Frontal cortex (tissue), 4 donors: ENCODE data around the gene CPVL. TPM values are rescaled to one million over a fixed set of nuclear protein-coding genes. Genes with fewer than 3 reads are reported as not detected.

ENCODE experiments used
- DNase-seq, 2 donors: peaks; one replicate each; pipeline ENCODE4 v3.0.0; 2012; ENCODE audit warnings: low spot score in 2 of 2
- FAIRE-seq: peaks from 2 replicates; lab custom pipeline; 2012; peaks lifted over from hg19 to GRCh38; lab: Jason Lieb, UNC
- total RNA-seq: library from RNA; depleted of rRNA; stranded (reverse); fragments of >200 nt; gene quantifications from one replicate; pipeline ENCODE4 v1.2.3, GENCODE V29; 2014
- donor health status: control.
- donor health status: control.
- donor health status: control.

Gene CPVL
- total RNA-seq, 1 donor from 2014 or later: 54.6 TPM

- FAIRE-seq (no peak), DNase-seq (peak; percentile 20 to 44)
These were observed 189.1 kb downstream of the CPVL start for GRCh38 chr7:28957064-28957750.

- DNase-seq (peak; percentile 73), FAIRE-seq (no peak)
These were observed 189.7 kb downstream of the CPVL start for GRCh38 chr7:28956608-28957063.

GRCh38 chr7:28955718-28956607, 190.4 kb downstream of the CPVL start:
- FAIRE-seq: no peak
- DNase-seq: peak; percentile 64 to 65

- DNase-seq (no peak), FAIRE-seq (no peak)
These were observed 191.0 kb downstream of the CPVL start for GRCh38 chr7:28955356-28955717.

- peak in 1 of 2 donors; percentile 20 for DNase-seq
- no peak for FAIRE-seq
These were observed 191.4 kb downstream of the CPVL start for GRCh38 chr7:28954946-28955345.

- FAIRE-seq: no peak
- no peak for DNase-seq
These were observed 191.9 kb downstream of the CPVL start for GRCh38 chr7:28954471-28954870.

- FAIRE-seq: no peak
- no peak for DNase-seq
These were observed 192.7 kb downstream of the CPVL start for GRCh38 chr7:28953633-28954032.

Other genes starting within 250 kb of the CPVL start
- gene TRIL, start 188.2 kb downstream of the CPVL start, total RNA-seq: 17.5 TPM
- 96.6 TPM for gene CHN2, start 48.2 kb upstream of the CPVL start, total RNA-seq